HG02642 (cell line): ENCODE data around the gene SPIRE1.
"Not testable (repeated sequence)": the region's sequence is repeated elsewhere in the genome, so short reads cannot be mapped to it uniquely, and the experiment has no call there.

Experiments
- ATAC-seq: cut with Tn5 transposase; IDR thresholded peaks from one replicate; pipeline ENCODE4 v1.9.1; 2021; ENCODE audit warnings: mild to moderate bottlenecking; ENCODE audit not compliant: unreplicated experiment, poor library complexity

Gene SPIRE1

DNA sequence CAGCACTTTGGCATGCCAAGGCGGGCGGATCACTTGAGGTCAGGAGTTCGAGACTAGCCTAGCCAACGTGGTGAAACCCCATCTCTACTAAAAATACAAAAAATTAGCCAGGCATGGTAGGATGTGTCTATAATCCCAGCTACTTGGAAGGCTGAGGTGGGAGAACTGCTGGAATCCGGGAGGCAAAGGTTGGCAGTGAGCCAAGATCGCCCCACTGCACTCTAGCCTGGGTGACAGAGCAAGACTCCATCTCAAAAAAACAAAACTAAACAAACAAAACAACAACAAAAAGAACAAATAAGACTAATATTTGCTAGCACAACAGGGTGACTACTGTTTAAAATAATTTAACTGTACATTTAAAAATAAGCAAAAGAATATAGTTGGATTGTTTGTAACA lies 97.3 kb downstream of the SPIRE1 start:
- not testable (repeated sequence) for ATAC-seq

DNA sequence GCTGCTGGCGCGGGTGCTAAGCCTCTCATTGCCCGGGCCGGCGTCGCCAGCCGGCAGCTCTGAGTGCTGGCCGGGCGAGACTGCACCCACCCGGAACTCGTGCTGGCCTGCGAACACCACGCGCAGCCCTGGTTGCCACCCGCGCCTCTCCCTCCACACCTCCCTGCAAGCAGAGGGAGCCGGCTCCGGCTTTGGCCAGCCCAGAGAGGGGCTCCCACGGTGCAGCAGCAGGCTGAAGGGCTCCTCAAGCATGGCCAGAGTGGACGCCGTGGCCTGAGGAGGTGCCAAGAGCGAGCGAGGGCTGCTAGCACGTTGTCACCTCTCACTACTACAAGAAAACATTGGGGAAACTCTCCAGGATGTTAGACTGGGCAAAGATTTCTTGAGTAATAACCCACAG lies 98.6 kb downstream of the SPIRE1 start:
- no peak for ATAC-seq

DNA sequence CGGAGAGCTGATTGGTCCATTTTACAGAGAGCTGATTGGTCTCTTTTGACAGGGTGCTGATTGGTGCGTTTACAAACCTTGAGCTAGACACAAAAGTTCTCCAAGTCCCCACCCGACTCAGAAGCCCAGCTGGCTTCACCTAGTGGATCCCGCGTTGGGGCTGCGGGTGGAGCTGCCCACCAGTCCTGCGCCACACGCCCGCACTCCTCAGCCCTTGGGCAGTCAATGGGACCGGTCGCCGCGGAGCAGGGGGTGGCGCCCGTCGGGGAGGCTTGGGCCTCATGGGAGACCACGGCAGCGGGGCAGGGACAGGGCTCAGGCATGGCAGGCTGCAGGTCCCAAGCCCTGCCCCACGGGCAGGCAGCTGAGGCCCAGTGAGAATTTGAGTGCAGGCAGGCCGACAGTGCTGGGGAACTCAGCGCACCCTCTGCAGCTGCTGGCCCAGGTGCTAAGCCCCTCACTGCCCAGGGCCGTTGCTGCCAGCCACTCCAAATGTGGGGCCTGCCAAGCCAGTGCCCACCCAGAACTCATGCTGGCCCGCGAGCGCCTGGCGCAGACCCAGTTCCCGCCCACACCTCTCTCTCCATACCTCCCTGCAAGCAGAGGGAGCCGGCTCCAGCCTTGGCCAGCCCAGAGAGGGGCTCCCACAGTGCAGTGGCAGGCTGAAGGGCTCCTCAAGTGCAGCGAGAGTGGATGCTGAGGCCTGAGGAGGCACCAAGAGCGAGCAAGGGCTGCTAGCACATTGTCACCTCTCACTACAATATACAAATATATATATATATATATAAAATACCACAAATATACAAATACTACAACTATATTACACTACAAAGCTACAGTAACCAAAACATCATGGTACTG lies 100.7 kb downstream of the SPIRE1 start:
- ATAC-seq: no peak

DNA sequence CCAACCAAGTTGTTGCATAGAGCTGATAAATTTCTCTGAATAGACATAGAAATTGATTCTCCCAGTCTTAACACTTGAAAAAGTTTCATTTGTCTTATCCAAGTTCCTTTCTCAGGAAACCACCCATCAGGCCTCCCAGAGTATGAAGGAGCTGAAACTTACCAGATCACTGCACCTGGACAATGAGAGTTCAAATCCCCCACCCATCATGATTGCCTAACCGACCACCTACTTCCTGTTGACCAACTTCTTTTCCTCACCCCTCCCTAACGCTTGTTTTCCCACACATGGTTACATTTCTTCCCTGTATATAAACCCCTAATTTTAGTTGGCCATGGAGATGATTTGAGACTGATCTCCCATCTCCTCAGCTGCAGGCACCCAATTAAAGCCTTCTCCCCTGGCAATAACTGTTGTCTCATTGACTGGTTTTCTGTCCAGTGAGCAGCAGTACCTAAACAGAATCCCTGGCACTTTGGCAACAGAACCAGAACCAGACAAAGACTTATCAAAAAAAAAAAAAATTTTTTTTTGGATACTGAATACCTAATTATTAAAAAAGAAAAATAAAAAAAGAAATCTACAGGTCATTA lies 103.0 kb downstream of the SPIRE1 start:
- ATAC-seq: no peak

DNA sequence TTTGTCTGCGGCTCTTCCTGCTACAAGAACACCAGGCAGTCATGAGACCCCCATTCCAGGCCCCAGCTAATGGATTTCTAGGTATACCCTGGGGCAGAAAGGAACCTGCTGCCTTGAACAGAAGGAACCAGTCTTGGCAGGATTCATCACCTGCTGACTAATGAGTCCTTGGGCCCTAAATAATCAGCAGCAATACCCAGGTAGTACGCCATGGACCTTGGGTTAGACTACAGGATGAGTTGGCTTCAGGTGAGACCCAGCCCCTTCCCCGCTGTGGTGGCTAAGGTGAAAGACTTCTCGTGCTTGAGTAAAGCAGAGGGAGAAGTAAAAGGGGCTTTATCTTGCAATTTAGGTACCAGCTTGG lies 105.0 kb downstream of the SPIRE1 start:
- no peak for ATAC-seq

DNA sequence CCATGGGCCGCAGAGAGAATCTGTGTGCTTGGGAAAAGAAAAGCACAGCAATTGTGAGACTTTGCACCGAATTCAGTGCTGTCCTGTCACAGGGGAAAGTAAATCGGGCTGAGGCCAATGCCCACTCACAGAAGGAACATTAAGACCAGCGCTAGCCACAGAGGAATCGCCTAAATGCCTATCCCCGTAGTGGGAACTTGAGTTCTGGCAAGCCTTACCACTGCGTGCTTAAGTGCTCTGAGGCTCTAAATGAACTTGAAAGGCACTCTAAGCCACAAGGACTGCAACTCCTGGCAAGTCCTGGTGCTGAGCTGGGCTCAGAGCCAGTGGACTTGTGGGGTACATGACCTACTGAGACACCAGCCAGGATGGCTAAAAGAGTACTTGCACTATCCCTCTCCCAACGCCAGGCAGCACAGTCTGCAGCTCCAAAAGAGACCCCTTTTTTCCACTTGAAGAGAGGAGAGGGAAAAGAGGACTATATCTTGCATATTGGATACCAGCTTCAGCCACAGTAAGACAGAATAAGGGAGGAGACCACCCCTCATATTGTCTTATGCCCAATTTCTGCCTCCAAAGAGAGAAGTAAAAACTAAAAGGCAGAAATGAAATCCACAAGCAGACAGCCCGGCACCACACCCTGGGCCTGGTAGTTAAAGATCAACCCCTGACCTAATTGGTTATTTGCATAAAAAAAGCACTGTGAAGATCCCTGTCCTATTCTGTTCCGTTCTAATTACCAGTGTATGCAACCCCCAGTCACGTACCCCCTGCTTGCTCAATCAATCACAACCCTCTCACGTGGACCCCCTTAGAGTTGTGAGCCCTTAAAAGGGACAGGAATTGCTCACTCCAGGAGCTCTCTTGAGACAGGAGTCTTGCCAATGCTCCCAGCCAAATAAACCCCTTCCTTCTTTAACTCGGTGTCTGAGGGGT lies 105.7 kb downstream of the SPIRE1 start:
- ATAC-seq: not testable (repeated sequence)

DNA sequence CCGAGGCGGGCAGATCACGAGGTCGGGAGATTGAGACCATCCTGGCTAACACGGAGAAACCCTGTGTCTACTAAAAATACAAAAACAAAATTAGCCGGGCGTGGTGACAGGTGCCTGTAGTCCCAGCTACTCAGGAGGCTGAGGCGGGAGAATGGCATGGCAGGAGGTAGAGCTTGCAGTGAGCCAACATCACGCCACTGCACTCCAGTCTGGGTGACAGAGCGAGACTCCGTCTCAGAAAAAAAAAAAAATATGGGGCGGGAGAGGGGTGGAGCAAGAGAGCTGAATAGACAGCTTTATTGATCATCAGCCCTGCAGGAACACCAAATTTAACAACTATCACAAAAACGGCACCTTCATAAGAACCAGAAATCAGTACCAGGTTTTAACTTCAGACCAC lies 106.4 kb downstream of the SPIRE1 start:
- not testable (repeated sequence) for ATAC-seq

DNA sequence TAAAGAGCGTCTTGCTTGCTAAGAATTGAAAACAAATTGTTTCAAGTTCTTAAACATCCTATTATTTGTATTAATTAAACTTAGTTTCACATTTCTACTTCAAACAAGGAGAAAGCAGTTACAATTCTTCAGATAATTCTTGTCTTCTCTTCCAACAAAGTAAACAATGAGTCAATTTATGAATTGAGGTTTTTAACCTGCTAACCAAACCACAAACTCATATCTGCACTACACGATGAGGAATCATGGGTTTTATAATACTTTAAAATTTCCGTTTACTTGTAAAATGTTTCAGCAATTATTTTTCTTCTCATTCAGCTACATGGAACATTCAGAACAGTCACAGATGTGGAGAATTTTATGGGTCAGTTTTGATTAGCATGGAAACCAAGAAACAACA lies 114.2 kb downstream of the SPIRE1 start:
- ATAC-seq: no peak

DNA sequence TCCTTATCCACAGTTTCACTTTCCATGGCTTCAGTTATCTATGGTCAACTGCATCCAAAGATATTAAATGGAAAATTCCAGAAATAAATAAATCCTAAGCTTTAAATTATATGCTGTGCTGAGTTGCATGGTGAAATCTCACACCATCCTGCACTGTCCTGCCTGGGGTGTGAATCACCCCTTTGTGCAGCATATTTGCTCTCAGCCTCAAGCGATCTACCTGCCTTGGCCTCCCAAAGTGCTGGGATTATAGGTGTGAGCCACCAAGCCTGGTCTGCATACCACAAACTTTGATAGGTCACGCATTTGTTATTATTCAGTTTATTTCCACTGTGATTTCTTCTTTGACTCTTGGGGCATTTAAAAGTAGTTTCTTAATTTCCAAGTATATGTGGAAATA lies 117.2 kb downstream of the SPIRE1 start:
- ATAC-seq: no peak

DNA sequence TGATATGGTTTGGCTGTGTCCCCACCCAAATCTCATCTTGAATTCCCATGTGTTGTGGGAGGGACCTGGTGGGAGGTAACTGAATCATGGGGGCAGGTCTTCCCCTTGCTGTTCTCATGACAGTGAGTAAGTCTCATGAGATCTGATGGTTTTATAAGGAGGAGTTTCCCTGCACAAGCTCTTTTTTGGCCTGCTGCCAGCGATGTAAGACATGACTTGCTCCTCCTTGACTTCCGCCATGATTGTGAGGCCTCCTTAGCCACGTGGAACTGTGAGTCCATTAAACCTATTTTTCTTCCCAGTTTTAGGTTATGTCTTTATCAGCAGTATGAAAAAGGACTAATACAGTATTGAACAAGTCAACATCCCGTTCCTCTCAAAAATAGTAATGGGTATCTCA lies 118.7 kb downstream of the SPIRE1 start:
- not testable (repeated sequence) for ATAC-seq

DNA sequence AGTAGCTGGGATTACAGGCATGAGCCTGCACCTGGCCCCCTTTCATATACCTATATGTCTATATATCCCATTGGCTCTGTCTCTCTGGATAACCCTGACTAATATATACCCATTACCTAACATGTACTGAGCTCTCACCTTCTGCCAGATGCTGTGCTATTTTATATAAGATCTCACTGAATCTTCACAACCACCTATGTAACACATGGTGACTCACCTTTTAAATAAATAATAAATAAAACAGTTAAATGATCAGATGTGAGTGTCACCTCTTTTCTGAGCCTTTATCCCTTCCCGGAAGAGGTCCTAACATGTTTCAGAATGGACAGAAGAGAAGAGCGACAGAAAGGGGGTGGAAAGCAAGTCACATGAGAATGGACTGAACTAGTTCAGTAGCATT lies 123.1 kb downstream of the SPIRE1 start:
- no peak for ATAC-seq

DNA sequence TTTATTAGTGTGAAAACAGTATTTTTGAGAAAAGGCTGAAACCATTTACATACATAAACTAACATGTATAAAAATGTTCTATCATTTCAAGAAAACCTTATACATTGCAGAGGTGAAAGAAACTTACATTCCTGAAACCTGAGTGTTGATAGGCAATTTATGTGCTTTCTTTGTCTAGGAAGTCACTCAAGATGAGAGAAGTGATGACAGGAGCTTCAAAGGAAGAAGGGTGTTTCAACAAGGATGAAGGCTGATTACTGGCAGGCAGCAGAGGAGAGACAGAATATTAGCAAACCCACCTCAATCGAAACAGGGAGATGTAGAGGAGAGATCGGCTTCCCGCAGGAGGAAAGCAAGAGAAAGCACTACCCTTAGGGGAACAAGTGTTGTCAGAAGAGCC lies 125.2 kb downstream of the SPIRE1 start:
- no peak for ATAC-seq

DNA sequence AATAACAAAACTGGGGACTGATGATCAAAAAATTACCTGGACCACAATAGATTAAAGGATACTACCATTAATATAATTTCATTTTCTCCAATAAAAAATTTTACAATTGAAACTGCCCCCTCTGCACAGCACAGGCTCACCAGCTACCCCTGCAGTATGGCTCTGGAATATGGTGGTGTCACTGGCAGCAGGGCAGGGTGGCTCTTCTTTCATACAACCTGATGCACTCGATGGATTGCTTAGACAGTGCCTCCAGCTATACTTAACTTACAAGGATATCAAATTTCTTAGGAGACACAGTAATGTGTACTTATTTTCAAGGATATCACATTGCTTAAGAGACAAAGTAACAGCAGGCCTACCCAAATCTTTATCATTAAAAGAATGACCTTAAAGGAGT lies 126.2 kb downstream of the SPIRE1 start:
- no peak for ATAC-seq

DNA sequence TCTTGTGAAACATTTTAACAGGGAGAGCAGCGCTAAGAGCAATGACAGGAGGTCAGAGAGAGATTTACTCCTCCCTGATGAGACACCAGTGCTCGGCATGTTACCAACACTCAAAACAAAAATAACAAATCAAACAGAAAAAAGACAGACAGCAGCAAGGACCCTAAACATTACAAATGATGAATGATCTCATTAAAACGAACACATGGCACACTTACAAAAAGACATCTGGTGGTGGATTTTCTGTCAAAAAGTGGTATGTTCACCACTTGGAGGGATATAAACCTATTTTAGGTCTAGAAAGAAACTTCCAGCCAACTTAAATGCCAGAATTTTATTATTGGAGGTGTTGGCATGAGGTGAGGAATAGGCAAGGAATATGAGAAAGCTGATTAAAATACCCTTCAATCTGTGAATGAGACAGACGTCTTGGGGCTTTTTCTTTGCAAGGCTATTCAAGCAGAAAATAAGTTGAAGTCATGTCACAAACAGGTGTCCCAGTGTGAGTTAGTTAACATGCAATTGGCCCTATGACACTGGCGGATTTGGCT lies 137.4 kb downstream of the SPIRE1 start:
- no peak for ATAC-seq

DNA sequence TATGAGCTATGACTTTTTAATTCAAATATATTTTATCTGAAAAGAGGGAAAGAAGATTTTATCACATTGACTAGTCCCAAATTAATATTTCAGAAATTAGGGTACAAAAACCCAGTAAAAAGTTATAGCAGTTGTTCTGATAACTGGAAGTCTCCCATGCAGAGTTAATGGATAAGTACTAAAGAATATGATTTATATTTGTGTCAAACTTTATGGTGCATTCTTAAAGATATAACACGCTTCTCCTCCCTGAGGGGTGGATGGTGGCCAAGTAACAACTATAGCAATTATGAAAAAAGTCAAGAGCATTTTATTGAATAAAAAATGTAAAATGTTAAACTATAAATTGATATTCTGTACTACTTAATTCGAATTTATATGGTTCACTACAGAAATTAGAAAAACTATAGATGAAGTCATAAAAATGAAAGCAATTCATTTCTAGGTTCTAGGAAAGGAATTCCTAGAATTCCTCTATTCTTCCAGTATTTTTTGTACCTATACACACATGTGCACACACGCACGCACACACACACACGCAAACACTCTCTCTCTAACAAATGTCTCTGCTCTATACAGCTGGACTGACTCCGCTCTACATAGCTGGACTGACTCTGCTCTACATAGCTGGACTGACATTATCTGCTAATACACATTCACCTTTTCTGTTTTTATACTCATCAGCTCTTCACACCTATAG lies 138.9 kb downstream of the SPIRE1 start:
- no peak for ATAC-seq

DNA sequence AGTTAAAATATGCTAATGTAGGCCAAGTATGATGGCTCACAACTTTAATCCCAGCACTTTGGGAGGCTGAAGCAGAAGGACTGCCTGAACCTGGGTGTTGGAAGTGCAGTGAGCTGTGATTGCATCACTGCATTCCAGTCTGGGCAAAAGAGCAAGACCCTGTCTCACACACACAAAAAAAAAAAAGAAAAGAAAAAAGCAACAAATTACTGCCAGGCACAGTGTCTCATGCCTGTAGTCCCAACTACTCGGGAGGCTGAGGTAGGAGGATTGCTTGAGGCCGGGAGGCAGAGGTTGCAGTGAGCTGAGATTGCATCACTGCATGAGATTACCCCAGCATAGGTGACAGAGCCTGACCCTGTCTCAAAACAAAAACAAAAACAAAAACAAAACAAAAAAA lies 139.6 kb downstream of the SPIRE1 start:
- ATAC-seq: no peak

DNA sequence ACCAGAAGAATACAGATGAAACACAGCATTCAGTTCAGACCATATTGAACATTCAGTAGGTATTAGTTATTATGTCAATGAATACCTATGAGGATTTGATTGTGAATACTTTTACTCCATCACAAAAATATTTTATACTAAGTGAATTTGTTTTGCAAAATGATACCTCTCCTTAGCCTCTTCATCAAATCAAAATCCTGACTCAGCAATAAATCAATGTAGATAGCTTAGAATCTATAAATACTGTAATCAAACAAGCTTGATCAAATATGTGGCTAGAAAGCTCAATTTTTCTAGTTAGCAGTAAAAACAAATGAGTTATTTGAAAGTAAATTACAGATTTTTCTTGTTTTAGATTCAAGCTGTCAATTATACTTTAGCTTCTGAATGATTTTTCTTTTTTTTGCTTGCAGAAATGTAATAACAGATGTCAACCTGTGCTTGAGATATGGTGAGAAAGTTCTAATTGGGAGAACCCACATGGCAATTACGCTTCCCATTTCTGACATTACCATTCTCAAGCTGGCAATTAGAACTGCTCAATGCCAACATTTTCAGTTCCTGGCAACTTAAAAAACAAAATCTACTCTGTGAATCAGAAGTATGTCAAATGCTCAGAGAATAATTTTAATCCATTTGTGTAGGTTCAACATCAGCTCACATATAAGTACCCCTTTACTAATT lies 140.6 kb downstream of the SPIRE1 start:
- ATAC-seq: no peak

DNA sequence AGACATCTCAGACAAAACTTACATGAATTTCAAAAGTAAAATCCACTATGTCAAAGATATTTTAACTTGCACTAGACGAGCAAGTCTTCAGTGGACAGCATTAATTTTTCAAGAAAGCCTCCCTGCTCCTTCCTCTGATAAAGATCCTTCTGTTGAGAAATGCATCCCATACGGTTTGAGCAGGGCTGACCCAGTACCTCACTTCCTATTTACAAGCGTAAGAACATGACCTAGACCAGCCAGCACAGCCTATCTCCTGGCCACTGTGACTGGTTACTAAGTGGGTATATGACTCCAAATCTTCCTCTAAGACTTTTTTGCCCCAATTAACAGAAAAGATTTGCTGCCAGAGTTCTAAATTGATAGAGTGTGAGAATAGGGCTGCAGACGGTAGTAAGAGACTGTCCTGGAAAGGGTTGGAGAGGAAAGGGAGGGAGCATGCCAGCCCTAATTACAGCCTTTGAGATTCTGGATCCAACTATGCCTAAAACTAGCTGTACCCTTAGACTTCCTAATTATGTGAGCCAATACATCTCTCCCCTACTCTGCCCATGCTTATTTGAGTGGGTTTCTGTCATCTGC lies 141.8 kb downstream of the SPIRE1 start:
- no peak for ATAC-seq

DNA sequence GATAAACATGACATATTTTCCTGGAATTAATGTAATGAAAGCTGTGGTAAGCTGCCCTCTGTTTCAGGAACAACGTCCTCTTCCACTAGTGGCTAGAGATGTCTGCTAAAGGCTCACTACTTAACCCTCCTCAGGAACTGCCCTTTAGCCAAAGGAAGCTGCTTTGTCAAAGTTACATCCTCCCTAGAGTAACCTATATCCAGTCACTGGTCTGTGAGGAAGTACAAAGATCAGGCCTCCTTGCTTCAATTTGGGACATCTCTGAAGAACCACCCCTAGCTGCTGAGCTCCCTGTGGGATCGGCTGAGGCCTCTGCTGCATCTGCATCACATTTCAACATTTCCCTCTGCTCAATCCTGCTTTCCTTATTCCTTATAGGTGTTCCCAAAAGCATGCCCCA lies 142.4 kb downstream of the SPIRE1 start:
- no peak for ATAC-seq
